K562 (cell line): ENCODE results near the gene LTBR. TPM values are rescaled to one million over a fixed set of nuclear protein-coding genes. Genes with fewer than 3 reads are reported as not detected.
A peak's percentile ranks its signal among the peaks of the same experiment; 100 is the strongest.

Experiments
- ATAC-seq: fragments of 200-7000 bp; cut with Tn5 transposase; 3 replicates; pipeline ENCODE4 v1.9.1; 2020; ENCODE audit warnings: moderate library complexity
- BruUV-seq: library from RNA; stranded (reverse); fragments of 400-500 nt; replicated peaks from 2 replicates; lab custom pipeline; 2021; lab: Mats Ljungman, UMichigan
- CTCF ChIA-PET: fragments of 300-600 bp; formaldehyde crosslinking; extraction: SDS; loops from one replicate; lab custom pipeline; 2021; ENCODE audit warnings: low intra/inter-chr PET ratio; lab: Yijun Ruan, JAX
- POLR2A ChIA-PET: fragments of 300-600, 350-650 bp; sonication (Branson Sonifier 250); formaldehyde crosslinking; extraction: SDS; loops from one replicate; lab custom pipeline; 2021; ENCODE audit warnings: antibody characterized with exemption, inconsistent platforms; lab: Yijun Ruan, JAX
- DNase-seq, 4 experiments: peaks; one replicate each; pipeline versions ENCODE4 v3.0.0 to v3.0.0-alpha.2; 2011 to 2018; ENCODE audit warnings: low spot score in 3 of 4, mixed read lengths in 3 of 4; ENCODE audit errors: extremely low read depth in 1 of 4
- FAIRE-seq: peaks from 2 replicates; lab custom pipeline; 2011; peaks lifted over from hg19 to GRCh38; lab: Jason Lieb, UNC
- H2AFZ ChIP-seq: 2 replicates; pipeline ENCODE4 v1.6.0; 2011; ENCODE audit warnings: low read depth, low read length, control low read depth, inconsistent platforms
- H3K27ac ChIP-seq: fragments of 200-600 bp; 3 replicates; pipeline ENCODE4 v1.8.0; 2011; ENCODE audit warnings: low read depth, mild to moderate bottlenecking, control low read depth, inconsistent platforms, low read length, moderate library complexity, mixed read lengths; ENCODE audit errors: extremely low read depth
- H3K27me3 ChIP-seq, 2 experiments: fragments of 300-600 bp in 1 of 2; 2 replicates in 1 of 2; 3 replicates in 1 of 2; pipeline versions ENCODE4 v1.6.0 to v1.8.0; 2011; ENCODE audit warnings: inconsistent platforms in 2 of 2, low read length in 2 of 2, mild to moderate bottlenecking in 1 of 2, mixed read lengths in 1 of 2, moderate library complexity in 1 of 2; ENCODE audit not compliant: control insufficient read depth in 2 of 2, insufficient read depth in 2 of 2
- H3K36me3 ChIP-seq: fragments of 300-600 bp; 3 replicates; pipeline ENCODE4 v1.8.0; 2011; ENCODE audit warnings: mild to moderate bottlenecking, low read length, inconsistent platforms; ENCODE audit not compliant: control insufficient read depth, insufficient read depth
- H3K4me1 ChIP-seq, 2 experiments: fragments of 200-600 bp in 1 of 2; replicated peaks in 1 of 2; 2 replicates in 1 of 2; 3 replicates in 1 of 2; pipeline versions ENCODE4 v1.5.1 to v1.8.0; 2011; ENCODE audit warnings: inconsistent platforms in 2 of 2, low read length in 2 of 2, mild to moderate bottlenecking in 1 of 2, mixed read lengths in 1 of 2, moderate library complexity in 1 of 2; ENCODE audit not compliant: control insufficient read depth in 2 of 2, insufficient read depth in 2 of 2
- H3K4me2 ChIP-seq: 2 replicates; pipeline ENCODE4 v1.6.1; 2011; ENCODE audit warnings: low read length, control low read depth, inconsistent platforms, mixed read lengths; ENCODE audit not compliant: insufficient read depth
- H3K4me3 ChIP-seq: fragments of 200-600 bp; sonication (generic), shearing (Covaris generic); 2 replicates; pipeline ENCODE4 v1.5.1; 2016; ENCODE audit warnings: control low read depth, inconsistent platforms
- H3K79me2 ChIP-seq: fragments of 200-600 bp; 3 replicates; pipeline ENCODE4 v1.8.0; 2011; ENCODE audit warnings: low read length, inconsistent platforms; ENCODE audit not compliant: control insufficient read depth, insufficient read depth
- H3K9ac ChIP-seq, 2 experiments: 2 replicates each; pipeline versions ENCODE4 v1.6.0 to v1.6.1; 2011; ENCODE audit warnings: low read depth in 2 of 2, low read length in 2 of 2, control low read depth in 1 of 2, inconsistent platforms in 1 of 2, mild to moderate bottlenecking in 1 of 2, mixed read lengths in 1 of 2; ENCODE audit not compliant: insufficient read depth in 1 of 2
- H3K9me1 ChIP-seq: one replicate; pipeline ENCODE4 v1.6.0; 2011; ENCODE audit warnings: inconsistent platforms, mild to moderate bottlenecking, low read length, moderate library complexity; ENCODE audit not compliant: control insufficient read depth, insufficient read depth
- H3K9me3 ChIP-seq: replicated peaks from 2 replicates; pipeline ENCODE4 v1.5.1; 2011; ENCODE audit warnings: low read depth, low read length, inconsistent platforms; ENCODE audit not compliant: control insufficient read depth, insufficient read depth
- H4K20me1 ChIP-seq: replicated peaks from 2 replicates; pipeline ENCODE4 v1.6.1; 2011; ENCODE audit warnings: low read length, inconsistent platforms, mixed read lengths; ENCODE audit not compliant: control insufficient read depth, insufficient read depth
- CXXC5 ChIP-seq: fragments of 250-450 bp; sonication (Bioruptor Pico); IDR thresholded peaks from 2 replicates; pipeline ENCODE4 v1.8.0; 2022; ENCODE audit warnings: inconsistent platforms, mild to moderate bottlenecking, moderate library complexity
- EP300 ChIP-seq: IDR thresholded peaks from 2 replicates; pipeline ENCODE4 v1.6.1; 2012; ENCODE audit warnings: low read length, improper control_type of control experiment
- FOXJ3 ChIP-seq: sonication (generic); formaldehyde crosslinking; IDR thresholded peaks from 2 replicates; pipeline ENCODE4 v1.4.0; 2020; ENCODE audit warnings: mild to moderate bottlenecking, missing genetic modification reagents
- HDAC3 ChIP-seq: fragments of 450-650 bp; IDR thresholded peaks from 2 replicates; pipeline ENCODE4 v1.6.1; 2018; ENCODE audit warnings: borderline replicate concordance, mild to moderate bottlenecking, moderate library complexity; ENCODE audit not compliant: partially characterized antibody
- HNRNPH1 ChIP-seq: fragments of 200-400 bp; formaldehyde crosslinking; optimal IDR thresholded peaks from 2 replicates; pipeline ENCODE3; 2017; ENCODE audit warnings: low read depth, mild to moderate bottlenecking, low read length, moderate library complexity
- IFI16 ChIP-seq: fragments of 250-450 bp; sonication (Bioruptor Pico); IDR thresholded peaks from 2 replicates; pipeline ENCODE4 v2.1.2; 2022; ENCODE audit warnings: mild to moderate bottlenecking, inconsistent platforms
- KAT8 ChIP-seq: fragments of 450-650 bp; IDR thresholded peaks from 2 replicates; pipeline ENCODE4 v1.6.1; 2016; ENCODE audit warnings: low read depth, mild to moderate bottlenecking
- MECOM ChIP-seq: fragments of 250-450 bp; sonication (Bioruptor Pico); IDR thresholded peaks from 2 replicates; pipeline ENCODE4 v1.8.0; 2022; ENCODE audit warnings: inconsistent platforms
- MYC ChIP-seq, 2 experiments: fragments of 250-450 bp in 1 of 2; sonication (Bioruptor Pico) in 1 of 2; IDR thresholded peaks; 2 replicates each; pipeline versions ENCODE4 v1.5.1 to v1.6.1; 2012 to 2021; ENCODE audit warnings: low read depth in 2 of 2, borderline replicate concordance in 1 of 2, improper control_type of control experiment in 1 of 2, low read length in 1 of 2, mild to moderate bottlenecking in 1 of 2, moderate library complexity in 1 of 2
- NCOA2 ChIP-seq, 2 experiments: fragments of 450-650 bp; IDR thresholded peaks; 2 replicates each; pipeline ENCODE4 v1.6.1; 2018; ENCODE audit warnings: mild to moderate bottlenecking in 2 of 2, moderate library complexity in 1 of 2; ENCODE audit not compliant: partially characterized antibody in 2 of 2
- NRF1 ChIP-seq, 2 experiments: fragments of 450-650 bp; IDR thresholded peaks in 1 of 2; conservative IDR thresholded peaks in 1 of 2; 2 replicates each; pipeline ENCODE4 v1.6.1; 2014; ENCODE audit warnings: mild to moderate bottlenecking in 2 of 2
- TBP ChIP-seq: optimal IDR thresholded peaks from 2 replicates; pipeline ENCODE3; 2011; ENCODE audit warnings: low read depth, low read length, improper control_type of control experiment
- TCF3 ChIP-seq: sonication (generic); formaldehyde crosslinking; IDR thresholded peaks from 2 replicates; pipeline ENCODE4 v1.4.0; 2020; ENCODE audit warnings: mild to moderate bottlenecking, missing genetic modification reagents
- TRIM28 ChIP-seq: fragments of 450-650 bp; IDR thresholded peaks from 2 replicates; pipeline ENCODE4 v1.6.1; 2017
- ZBED1 ChIP-seq: IDR thresholded peaks from 2 replicates; pipeline ENCODE4 v1.6.1; 2014
- ZBTB17 ChIP-seq: fragments of 450-650 bp; formaldehyde crosslinking; IDR thresholded peaks from 2 replicates; pipeline ENCODE4 v1.4.0; 2020; ENCODE audit warnings: mild to moderate bottlenecking
- ZNF583 ChIP-seq: fragments of 250-450 bp; sonication (Bioruptor Pico); IDR thresholded peaks from 2 replicates; pipeline ENCODE4 v1.4.0; 2020
- ZNF644 ChIP-seq: fragments of 200-800 bp; sonication (Bioruptor generic); IDR thresholded peaks from 2 replicates; pipeline ENCODE4 v1.6.1; 2016; ENCODE audit warnings: low read depth, missing genetic modification characterization, missing compliant biosample characterization
- ZSCAN29 ChIP-seq: fragments of 450-650 bp; IDR thresholded peaks from 2 replicates; pipeline ENCODE4 v1.6.1; 2017
- WGBS: fragments of 100-300 bp; shearing (Covaris generic); methylation state at CpG from one replicate; pipeline ENCODE4 v1.1.6; 2016; ENCODE audit warnings: low coverage, mixed read lengths; ENCODE audit not compliant: insufficient coverage; ENCODE audit errors: missing lambda C conversion rate; 5-methylcytosine and 5-hydroxymethylcytosine counted together
- in situ Hi-C: fragments of 300-500 bp; cut with MboI; formaldehyde crosslinking; loops from 4 replicates; pipeline ENCODE4 v1.15.0; 2018; ENCODE audit warnings: inconsistent platforms, mixed read lengths
- intact Hi-C: fragments of 100-400 bp; cut with micrococcal nuclease; formaldehyde crosslinking; loops from 2 replicates; pipeline ENCODE4 v1.14.2; 2022
- polyA plus RNA-seq, 8 experiments: library from polyadenylated mRNA; depleted of rRNA in 4 of 8; stranded (reverse) in 5 of 8; unstranded in 3 of 8; fragments of >200 nt; fragmentation: Nextera tagmentation in 2 of 8; fragmentation: Illumina TruSeq in 1 of 8; extraction: Ambion mirVana in 2 of 8; extraction: Trizol in 1 of 8; gene quantifications; 2 replicates each; pipeline versions ENCODE4 v1.2.1 to v1.2.3, GENCODE V29; 2011 to 2014; ENCODE audit warnings: inconsistent platforms in 1 of 8, missing spikeins in 1 of 8
- total RNA-seq, 7 experiments: library from RNA; depleted of rRNA in 6 of 7; stranded (reverse); fragments of >200 nt in 6 of 7; fragmentation: Illumina TruSeq in 2 of 7; extraction: Trizol in 2 of 7; gene quantifications; 2 replicates each; pipeline versions ENCODE4 v1.2.1 to v1.2.3, GENCODE V29; 2011 to 2021; ENCODE audit warnings: low replicate concordance in 1 of 7

LTBR gene
- total and polyA plus RNA-seq, 9 of the 15 experiments (the other 6 are each of a cell fraction or from before 2014, with no cell fraction given) = 0.96 to 69.0 (median 35.3) TPM

GRCh38 chr12:6424008-6424347 is 40.0 kb downstream of the LTBR start:
- peak overlapping the region; percentile 83; the same call in 1 of the 2 replicates for H2AFZ ChIP-seq
- H3K27ac ChIP-seq = no peak overlapping the region
- DNase-seq (no peak), ATAC-seq (peak; percentile 48), FAIRE-seq (no peak)
- no peaks in the 10 kb centered on the region for H3K9me3 ChIP-seq
- H3K4me1 ChIP-seq = peaks cover 2 to 5% of the 10 kb centered on the region in 2 experiments; a peak in 4 of 5 replicates
- no peaks in the 10 kb centered on the region for H3K79me2 ChIP-seq
- no peak for TF ChIP-seq IFI16 (CRISPR knock-in tag)
- no peak for TF ChIP-seq MECOM (CRISPR knock-in tag)
- intact Hi-C loops = loop anchor here (5.0 kb wide), 1 partner anchor 97 kb away; no protein-coding TSS in a partner anchor
- H3K4me2 ChIP-seq = no peak overlapping the region
- ChIA-PET POLR2A (interaction anchor here (0.6 to 1.7 kb wide), 2 partner anchors 46 to 102 kb away, joined by 3 to 10 read pairs; partner anchors contain the start of gene VAMP1), CTCF (interaction anchor here (1.5 to 2.2 kb wide), 2 partner anchors 17 to 42 kb away, joined by 3 to 19 read pairs; no protein-coding TSS in a partner anchor)
- 23% methylated on average over 6 of the region's 6 CpGs for WGBS
- in situ Hi-C loops = loop anchor here (5.0 kb wide), 1 partner anchor 38 kb away; no protein-coding TSS in a partner anchor
- H3K27me3 ChIP-seq = no peaks in the 10 kb centered on the region
- H4K20me1 ChIP-seq = no peaks in the 10 kb centered on the region
- H3K36me3 ChIP-seq = no peaks in the 10 kb centered on the region
- BruUV-seq = no TSS peak
- no peaks in the 10 kb centered on the region for H3K9me1 ChIP-seq
- no peak overlapping the region for H3K9ac ChIP-seq
- H3K4me3 ChIP-seq = no peak overlapping the region

DNA sequence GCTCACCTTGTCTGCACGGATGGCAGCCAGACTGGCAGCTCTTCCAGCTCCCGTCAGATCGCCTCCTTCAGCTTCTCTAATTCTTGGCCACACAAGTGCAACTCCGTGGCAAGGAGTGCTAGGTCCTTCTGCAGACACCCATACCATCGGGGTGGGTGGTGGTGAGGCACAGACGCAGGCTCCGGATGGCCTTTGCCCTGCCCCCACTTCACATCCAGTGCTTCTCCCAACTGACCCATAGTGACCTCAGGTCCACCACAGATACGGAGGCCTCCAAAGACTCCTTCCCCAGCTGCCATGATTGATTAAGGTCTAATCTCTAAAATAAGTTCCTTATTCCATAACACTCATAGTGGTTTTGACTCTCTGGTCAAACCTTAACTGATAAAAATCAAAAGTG is 40.9 kb downstream of the LTBR start:
- in situ Hi-C loops (loop anchor here (5.0 kb wide), 1 partner anchor 37 kb away; no protein-coding TSS in a partner anchor), intact Hi-C loops (loop anchor here (5.0 kb wide), 1 partner anchor 98 kb away; no protein-coding TSS in a partner anchor)
- DNase-seq (peak in 3 of 4 experiments; percentile 11 to 54 (median 54)), ATAC-seq (no peak), FAIRE-seq (no peak)
- H3K9me3 ChIP-seq = no peaks in the 10 kb centered on the region
- no peaks in the 10 kb centered on the region for H3K36me3 ChIP-seq
- no TSS peak for BruUV-seq
- no peaks in the 10 kb centered on the region for H3K79me2 ChIP-seq
- H3K9me1 ChIP-seq = no peaks in the 10 kb centered on the region
- CTCF ChIA-PET = interaction anchor here (2.2 kb wide), 1 partner anchor 41 kb away, joined by 19 read pairs; no protein-coding TSS in a partner anchor
- no peak overlapping the region for H3K9ac ChIP-seq
- H3K4me1 ChIP-seq = peaks cover 3 to 5% of the 10 kb centered on the region in 2 experiments; a peak in 4 of 5 replicates
- no peak overlapping the region for H2AFZ ChIP-seq
- 44% methylated on average over 4 of the region's 8 CpGs for WGBS
- no peaks in the 10 kb centered on the region for H4K20me1 ChIP-seq
- no peaks in the 10 kb centered on the region for H3K27me3 ChIP-seq
- H3K4me3 ChIP-seq = no peak overlapping the region
- POLR2A ChIA-PET = interaction anchor here (0.6 to 1.7 kb wide), 2 partner anchors 45 to 411 kb away, joined by 4 to 10 read pairs; partner anchors contain the start of gene VAMP1
- H3K27ac ChIP-seq = no peak overlapping the region
- H3K4me2 ChIP-seq = no peak overlapping the region
- TF ChIP-seq MYC (IDR thresholded peaks at IDR 0.05; ENCODE audit: low read depth, low read length) (no peak), MYC (CRISPR knock-in tag; IDR thresholded peaks at IDR 0.05; ENCODE audit: borderline replicate concordance, low read depth) (no peak), TRIM28 (no peak), ZNF583 (CRISPR knock-in tag) (no peak), HNRNPH1 (no peak), TBP (no peak), NRF1 (conservative IDR thresholded peaks at IDR 0.05 in 1 of 2, IDR thresholded peaks at IDR 0.05 in 1 of 2) (0 out of 4 replicates have a peak, but pooled peaks of 1 of the 2 experiments have one; percentile 13), FOXJ3 (CRISPR knock-in tag) (no peak), NCOA2 (IDR thresholded peaks at IDR 0.05; ENCODE audit: partially characterized antibody in 2 of 2) (no peak), HDAC3 (no peak), ZNF644 (tag) (no peak), CXXC5 (CRISPR knock-in tag) (no peak), ZBED1 (no peak), TCF3 (peak; percentile 10; the same call in 1 of the 2 replicates), EP300 (0 out of 2 replicates have a peak, but pooled peaks have one; percentile 5), KAT8 (no peak), ZSCAN29 (no peak), ZBTB17 (CRISPR knock-in tag) (no peak)
